ENCODE measurements around the gene TBL2.

DNA sequence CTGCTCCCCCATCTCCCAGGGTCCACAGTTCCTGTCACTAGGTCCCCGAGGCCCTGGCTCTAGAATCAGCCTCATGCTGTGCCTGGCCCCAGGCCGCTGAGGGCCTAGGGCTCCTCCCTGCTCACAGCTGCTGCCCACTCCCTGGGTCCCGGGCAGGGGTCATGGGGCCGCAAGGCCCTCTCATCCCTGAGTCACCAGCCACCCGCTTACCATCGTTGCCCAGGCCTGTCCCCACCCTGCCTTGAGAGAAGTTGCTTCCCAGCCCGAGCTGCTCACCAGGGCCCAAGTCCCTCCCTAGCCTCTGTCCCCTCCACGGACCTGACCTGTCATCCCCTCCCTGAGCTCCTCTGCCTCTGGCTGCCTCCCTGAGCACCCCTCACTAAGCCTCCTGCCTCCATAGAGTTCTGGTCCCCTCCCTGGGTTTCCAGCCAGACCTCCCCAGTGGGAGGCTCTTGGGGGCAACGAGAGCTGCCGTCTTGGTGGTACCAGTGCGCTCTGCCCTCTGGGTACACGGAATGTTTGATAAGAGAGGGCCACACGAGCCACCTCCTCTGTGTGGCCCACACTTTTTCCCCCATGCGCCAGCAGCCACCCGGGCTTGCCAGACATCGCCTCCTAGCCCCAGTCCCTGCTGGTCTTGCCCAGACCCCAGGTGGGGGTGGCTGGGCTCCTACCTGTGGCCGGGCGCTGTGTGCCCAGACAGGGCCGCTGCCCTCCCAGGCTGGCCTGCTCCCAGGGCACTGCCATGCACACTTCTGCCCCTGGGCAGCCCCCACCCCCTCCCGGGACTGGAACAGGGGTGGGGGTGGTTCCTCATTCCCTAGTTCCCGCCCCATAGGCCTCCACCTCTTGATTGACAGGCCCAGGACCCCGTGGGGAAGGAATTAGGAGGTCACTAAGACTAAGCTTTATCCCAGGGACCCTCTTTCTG, 24.6 kb upstream of the TBL2 start:
- TF ChIP-seq EP300 (conservative IDR thresholded peaks at IDR 0.05; ENCODE audit: poor library complexity, severe bottlenecking) (no peak), POLR2AphosphoS5 (IDR thresholded peaks at IDR 0.05) (no peak), TAF1 (IDR thresholded peaks at IDR 0.05; ENCODE audit: low read depth) (no peak), MXI1 (conservative IDR thresholded peaks at IDR 0.05; ENCODE audit: poor library complexity, severe bottlenecking) (no peak), EZH2 (IDR thresholded peaks at IDR 0.05; ENCODE audit: borderline replicate concordance, insufficient read depth, low read length, poor library complexity, severe bottlenecking) (no peak)
- TF ChIP-seq, protein P1, sequence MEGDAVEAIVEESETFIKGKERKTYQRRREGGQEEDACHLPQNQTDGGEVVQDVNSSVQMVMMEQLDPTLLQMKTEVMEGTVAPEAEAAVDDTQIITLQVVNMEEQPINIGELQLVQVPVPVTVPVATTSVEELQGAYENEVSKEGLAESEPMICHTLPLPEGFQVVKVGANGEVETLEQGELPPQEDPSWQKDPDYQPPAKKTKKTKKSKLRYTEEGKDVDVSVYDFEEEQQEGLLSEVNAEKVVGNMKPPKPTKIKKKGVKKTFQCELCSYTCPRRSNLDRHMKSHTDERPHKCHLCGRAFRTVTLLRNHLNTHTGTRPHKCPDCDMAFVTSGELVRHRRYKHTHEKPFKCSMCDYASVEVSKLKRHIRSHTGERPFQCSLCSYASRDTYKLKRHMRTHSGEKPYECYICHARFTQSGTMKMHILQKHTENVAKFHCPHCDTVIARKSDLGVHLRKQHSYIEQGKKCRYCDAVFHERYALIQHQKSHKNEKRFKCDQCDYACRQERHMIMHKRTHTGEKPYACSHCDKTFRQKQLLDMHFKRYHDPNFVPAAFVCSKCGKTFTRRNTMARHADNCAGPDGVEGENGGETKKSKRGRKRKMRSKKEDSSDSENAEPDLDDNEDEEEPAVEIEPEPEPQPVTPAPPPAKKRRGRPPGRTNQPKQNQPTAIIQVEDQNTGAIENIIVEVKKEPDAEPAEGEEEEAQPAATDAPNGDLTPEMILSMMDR (IDR thresholded peaks at IDR 0.05; ENCODE audit: poor library complexity, severe bottlenecking), result no peak

Data from neural cell (in vitro differentiated cells).